GM19452 (cell line): ENCODE results near the gene FBXO40.
A peak's percentile ranks its signal among the peaks of the same experiment; 100 is the strongest.
"Not testable (repeated sequence)": the region's sequence is repeated elsewhere in the genome, so short reads cannot be mapped to it uniquely, and the experiment has no call there.

ENCODE experiments used
- ATAC-seq: cut with Tn5 transposase; IDR thresholded peaks from one replicate; pipeline ENCODE4 v1.9.1; 2021; ENCODE audit not compliant: unreplicated experiment

Gene FBXO40

GRCh38 chr3:121592856-121593702, at the start of gene FBXO40:
Gene FBXO40 (plus strand): TSS chr3:121593379. CDS start chr3:121620576, 27,197 bp downstream.
- ATAC-seq, result no peak

DNA sequence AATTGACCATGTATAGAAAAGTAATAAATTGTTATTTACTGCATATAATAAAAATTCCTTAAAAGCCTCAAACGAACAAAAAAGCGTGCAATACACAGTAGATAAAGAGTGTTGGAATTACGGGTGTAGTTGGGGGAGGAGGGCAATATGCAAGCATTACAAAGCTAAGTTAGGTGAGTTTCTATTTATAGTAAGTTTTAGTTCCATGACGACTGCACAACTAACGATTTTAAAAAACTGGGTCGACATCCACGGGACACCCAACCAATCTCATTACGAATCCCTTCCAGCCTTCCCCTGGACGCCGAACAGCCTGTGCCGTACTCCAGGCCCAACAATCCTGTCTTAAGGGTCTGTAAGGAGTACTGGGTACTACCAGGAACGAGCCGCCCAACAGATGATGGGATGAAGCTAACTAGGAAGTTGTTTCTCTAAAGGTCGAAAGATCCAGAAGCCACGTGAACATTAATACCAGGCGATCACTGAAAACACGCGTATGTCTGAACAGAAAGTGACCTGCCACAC, 48.1 kb upstream of the FBXO40 start:
- ATAC-seq, result no peak

DNA sequence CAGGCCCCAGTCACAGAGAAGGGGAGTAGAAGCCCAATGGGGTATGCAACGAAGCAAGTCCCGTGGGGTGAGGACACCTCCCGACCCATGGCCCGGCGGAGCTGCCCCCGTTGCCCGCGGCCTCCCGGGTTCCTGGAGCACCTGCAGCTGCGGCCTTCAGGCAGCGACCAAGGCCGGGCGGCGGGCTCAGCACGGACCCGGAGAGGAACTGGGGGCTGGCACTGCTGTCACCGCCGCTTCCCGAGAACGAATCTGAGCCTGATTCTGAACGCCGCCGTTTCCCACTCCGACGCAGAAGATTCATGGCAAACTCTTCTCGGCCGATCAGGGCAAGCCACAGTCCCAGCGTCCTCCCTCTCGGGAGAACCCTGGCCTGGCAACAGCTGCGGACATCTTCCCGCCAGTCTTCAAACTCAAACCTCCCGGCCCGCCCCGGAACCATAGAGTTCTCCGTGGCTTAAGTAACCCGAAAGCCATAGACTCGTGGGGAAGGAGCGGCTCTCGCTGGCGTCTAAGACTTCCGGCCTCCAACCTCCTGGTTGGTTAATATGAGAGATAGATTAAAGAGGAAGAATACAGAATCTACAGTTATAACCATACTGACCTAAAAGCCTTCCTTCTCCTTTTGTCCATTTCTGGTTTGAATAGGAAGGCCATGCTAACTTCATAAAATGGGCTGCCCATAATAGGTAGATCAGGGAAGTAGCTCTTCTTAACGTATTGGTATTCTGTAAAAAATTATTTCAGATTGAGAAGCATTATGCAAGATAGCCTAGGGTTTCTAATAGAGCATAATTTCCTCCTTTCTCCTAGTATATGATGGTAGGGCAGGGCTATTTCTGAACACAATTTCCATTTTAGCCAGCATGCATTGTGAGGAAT, 47.4 kb upstream of the FBXO40 start, which contains the start of gene POLQ:
POLQ (minus strand) TSS at position 415 of the 882 bp plus-strand sequence; CDS start at position 304, 111 bp downstream.
- peak; percentile 81 for ATAC-seq

GRCh38 chr3:121552379-121552778, 40.8 kb upstream of the FBXO40 start:
- ATAC-seq, result no peak

DNA sequence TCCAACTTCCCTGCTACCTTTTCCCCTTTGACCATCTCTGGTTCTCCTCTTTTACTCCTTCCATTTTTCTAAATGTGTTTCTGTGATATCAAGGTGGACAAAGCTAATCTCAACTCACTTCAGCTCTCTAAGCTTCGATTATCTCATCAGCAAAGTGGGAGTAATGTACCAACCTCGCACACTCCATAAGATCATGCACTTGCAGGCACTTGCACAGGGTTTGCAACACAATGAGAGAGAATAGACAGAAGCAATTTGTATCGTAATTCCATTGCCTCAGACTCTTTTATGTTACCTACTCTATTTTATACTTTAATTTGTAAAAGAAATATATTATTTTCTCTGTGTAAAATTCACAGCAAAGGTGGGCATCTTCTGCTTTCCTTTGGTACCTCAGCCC, 40.4 kb upstream of the FBXO40 start:
- ATAC-seq, result no peak

- ATAC-seq, result no peak
Measured at GRCh38 chr3:121557426-121557934, 35.7 kb upstream of the FBXO40 start.

- no peak for ATAC-seq
Measured at GRCh38 chr3:121562148-121562547, 31.0 kb upstream of the FBXO40 start.

DNA sequence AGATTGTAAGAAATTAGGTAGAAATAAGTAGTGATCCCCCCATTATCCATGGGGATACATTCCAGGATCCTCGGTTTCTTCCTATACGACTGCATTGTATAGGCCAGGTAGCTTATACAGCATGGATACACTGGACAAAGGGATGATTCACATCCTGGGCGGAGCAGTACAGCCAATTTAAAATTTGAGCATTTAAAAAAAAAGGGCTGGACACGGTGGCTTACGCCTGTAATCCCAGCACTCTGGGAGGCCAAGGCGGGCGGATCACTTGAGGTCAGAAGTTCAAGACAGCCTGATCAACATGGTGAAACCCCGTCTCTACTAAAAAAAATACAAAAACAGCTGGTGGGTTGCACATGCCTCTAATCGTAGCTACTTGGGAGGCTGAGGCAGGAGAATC, 26.4 kb upstream of the FBXO40 start:
- no peak for ATAC-seq

DNA sequence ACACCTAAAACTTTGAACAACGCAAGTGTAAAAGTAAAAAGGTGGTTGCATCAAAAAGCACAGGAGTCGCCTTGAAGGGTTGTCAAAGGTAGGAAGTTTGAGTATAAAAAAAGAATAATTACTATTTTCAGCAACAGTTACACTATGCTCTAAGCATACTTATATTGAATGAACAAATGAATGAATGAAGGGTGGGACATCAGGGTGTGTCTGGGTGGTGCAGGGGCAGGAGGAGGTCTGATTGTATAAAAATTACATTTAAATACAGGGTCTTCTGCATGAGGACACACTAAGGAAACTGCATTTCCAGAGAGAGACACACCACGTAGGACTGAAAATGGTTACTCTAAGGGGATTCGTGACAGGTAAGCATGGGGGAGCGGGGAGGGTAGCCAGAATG, 25.5 kb upstream of the FBXO40 start, which contains the start of gene ARGFX:
ARGFX (plus strand) TSS at position 301 of the 400 bp plus-strand sequence. CDS start 2,765 bp downstream, outside the sequence.
- ATAC-seq, result no peak

DNA sequence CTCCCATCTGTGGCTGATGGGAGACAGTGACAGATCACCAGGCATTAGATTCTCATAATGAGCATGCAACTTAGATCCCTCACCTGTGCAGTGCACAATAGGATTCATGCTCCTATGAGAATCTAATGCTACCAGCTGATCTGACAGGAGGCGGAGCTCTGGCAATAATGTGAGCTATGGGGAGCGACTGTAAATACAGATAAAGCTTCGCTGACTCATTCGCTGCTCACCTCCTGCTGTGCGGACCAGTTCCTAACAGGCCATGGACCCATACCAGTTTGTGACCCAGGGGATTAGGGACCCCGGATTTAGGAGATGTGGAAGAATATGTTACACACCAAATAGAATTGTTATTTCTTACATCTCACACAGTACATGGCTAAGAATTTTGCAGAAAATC, 18.7 kb upstream of the FBXO40 start:
- ATAC-seq, result no peak

DNA sequence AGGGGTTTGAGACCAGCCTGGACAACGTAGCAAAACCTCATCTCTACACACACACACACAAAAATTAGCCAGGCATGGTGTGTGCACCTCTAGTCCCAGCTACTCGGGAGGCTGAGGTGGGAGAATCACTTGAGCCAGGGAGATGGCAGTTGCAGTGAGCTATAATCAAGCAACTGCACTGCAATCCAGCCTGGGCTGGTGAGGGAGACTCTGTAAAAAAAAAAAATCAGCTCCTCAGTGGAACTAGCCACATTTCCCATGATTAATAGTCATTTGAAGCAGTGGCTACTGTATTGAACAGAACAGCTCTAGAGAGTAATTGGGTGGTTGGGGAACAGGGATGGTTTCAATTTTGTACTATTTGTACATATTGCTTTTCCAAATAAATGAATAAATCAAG, 11.5 kb upstream of the FBXO40 start:
- no peak for ATAC-seq

- ATAC-seq, result no peak
Measured at GRCh38 chr3:121584418-121584817, 8.8 kb upstream of the FBXO40 start.

DNA sequence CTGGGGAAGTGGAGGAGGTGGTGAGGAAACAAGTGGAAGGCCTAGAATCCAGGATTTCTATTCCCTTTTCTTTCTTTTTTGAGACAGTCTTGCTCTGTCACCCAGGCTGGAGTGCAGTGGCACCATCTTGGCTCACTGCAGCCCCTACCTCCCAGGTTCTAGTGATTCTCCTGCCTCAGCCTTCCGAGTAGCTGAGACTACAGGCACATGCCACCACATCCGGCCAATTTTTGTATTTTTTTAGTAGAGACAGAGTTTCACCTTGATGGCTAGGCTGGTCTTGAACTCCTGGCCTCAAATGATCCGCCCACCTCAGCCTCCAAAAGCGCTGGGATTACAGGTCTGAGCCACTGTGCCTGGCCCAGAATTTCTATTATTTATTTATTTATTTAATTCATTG, 627 bp downstream of the FBXO40 start:
- not testable (repeated sequence) for ATAC-seq

DNA sequence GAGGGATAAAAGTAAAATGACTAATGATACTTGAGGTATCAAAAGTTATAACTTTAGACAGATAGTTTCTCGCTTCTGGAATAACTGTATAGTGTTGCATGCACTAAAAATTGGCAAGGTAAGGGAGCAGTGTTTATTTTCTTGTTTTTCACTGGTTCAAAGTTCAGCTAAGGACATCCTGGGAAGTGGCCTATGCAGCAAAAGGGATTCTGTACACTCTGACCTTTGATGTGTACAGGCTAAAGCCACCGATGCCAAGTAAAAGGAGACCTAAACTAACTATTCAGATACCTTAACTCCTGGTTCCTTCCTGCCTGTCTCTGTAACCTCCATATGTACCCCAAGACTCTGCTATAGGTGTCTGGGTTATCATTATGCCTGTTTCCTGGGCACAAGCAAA, 1.7 kb downstream of the FBXO40 start:
- ATAC-seq, result no peak

GRCh38 chr3:121595765-121596406, 2.7 kb downstream of the FBXO40 start:
- no peak for ATAC-seq

GRCh38 chr3:121598564-121598963, 5.4 kb downstream of the FBXO40 start:
- ATAC-seq, result no peak

- ATAC-seq, result not testable (repeated sequence)
Measured at GRCh38 chr3:121599900-121600299, 6.7 kb downstream of the FBXO40 start.

DNA sequence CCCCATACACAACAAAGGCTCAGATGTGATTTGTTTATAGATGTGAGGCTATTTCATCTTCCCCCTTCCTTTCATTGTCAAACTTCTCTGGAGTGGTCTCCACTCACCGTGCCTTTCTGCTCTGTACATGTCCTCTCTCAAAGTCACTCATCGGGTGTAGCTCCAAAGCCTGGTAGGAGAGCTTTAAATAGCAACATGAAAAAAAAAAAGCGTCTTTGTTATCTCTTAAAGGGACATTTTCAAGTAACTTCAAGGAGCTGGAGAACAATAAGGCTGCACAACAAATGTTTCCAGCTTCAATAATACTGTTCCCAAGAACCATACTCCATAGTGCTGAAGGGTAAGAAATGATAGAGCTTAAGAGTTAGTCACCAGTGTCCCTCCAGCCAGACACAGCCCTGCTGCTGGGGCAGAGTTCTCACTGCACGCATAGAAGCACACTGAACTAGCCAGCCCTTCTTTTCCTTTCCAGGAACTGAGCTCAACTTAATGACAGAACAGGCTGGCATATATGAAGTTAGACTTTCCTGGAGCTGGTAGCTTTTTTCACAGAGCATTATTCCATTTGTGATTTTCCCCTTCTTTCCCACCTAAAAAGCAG, 8.1 kb downstream of the FBXO40 start:
- ATAC-seq, result no peak

DNA sequence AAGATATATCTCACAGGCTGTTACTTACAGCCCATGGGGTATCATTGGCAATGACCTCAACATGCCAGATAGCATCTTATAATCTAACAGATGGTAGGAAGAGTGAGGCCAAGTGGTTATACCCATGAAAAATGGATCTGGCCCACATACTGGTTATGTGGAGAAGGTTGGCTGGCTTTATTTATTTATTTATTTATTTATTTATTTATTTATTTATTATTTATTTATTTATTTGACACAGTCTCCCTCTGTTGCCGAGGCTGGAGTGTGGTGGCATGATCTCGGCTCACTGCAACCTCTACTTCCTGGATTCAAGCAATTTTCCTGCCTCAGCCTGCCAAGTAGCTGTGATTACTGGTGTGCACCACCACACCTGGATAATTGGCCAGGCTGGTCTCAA, 11.6 kb downstream of the FBXO40 start:
- no peak for ATAC-seq

DNA sequence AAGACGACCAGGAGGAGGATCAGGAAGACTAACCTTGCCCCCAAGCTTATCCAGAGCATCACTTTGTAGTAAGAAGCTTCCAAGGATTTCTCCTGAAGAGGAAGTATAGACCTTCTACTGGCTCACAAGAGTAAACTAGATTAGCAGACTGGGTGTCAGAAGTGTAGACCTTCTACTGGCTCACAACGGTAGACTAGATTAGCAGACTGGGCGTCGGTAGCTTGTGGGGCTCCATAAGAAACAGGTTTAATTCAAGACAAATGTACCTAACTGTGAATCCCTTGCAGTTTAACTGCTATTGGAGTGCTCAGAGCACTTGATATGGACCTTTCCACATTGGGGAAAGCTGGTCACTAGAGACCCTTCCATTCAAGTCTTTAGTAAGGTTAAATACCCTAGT, 12.9 kb downstream of the FBXO40 start:
- ATAC-seq, result no peak
